GM18498 (cell line): ENCODE results near the gene KCTD10.
"Not testable (repeated sequence)": the region's sequence is repeated elsewhere in the genome, so short reads cannot be mapped to it uniquely, and the experiment has no call there.

Source experiments
- ATAC-seq: cut with Tn5 transposase; IDR thresholded peaks from one replicate; pipeline ENCODE4 v1.9.1; 2021; ENCODE audit warnings: mild to moderate bottlenecking, moderate library complexity; ENCODE audit not compliant: unreplicated experiment

The KCTD10 gene

DNA sequence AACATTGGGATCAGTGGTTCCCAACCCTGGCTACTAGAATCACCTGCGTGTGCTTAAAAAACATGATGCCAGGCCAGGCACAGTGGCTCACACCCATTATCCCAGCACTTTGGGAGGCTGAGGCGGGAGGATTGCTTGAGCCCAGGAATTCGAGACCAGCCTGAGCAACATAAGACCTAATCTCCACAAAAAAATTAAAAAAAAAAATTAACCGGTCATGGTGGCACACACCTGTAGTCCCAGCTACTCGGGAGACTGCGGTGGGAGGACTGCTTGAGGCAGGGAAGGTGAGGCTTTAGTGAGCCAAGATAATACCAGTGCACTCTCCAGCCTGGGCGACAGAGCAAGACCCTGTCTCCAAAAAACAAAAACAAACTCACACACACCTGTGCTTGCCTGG is 2.0 kb downstream of the KCTD10 start:
- no peak for ATAC-seq

DNA sequence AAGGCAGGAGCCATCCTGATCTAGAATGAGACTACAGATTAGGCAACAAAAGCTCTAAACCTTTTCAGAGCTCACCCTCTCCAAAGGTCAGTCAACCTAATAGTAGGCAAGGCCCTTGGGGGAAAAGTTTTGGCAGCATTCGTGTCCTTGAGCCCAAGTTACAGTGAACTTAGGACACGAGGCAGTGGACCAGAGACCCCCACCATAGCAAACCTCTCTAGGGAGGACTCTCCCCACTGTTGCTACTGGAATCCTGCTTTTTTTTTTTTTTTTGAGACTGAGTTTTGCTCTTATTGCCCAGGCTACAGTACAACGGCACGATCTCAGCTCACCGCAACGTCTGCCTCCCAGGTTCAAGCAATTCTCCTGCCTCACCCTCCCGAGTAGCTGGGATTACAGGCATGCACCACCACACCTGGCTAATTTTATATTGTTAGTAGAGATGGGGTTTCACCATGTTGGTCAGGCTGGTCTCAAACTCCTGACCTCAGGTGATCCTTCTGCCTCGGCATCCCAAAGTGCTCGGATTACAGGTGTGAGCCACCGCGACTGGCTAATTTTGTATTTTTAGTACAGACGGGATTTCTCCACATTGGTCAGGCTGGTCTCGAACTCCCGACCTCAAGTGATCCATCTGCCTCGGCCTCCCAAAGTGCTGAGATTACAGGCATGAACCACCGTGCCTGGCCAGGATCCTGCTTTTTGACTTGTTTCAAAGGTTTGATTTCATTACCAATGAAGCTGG is 3.4 kb downstream of the KCTD10 start:
- not testable (repeated sequence) for ATAC-seq

DNA sequence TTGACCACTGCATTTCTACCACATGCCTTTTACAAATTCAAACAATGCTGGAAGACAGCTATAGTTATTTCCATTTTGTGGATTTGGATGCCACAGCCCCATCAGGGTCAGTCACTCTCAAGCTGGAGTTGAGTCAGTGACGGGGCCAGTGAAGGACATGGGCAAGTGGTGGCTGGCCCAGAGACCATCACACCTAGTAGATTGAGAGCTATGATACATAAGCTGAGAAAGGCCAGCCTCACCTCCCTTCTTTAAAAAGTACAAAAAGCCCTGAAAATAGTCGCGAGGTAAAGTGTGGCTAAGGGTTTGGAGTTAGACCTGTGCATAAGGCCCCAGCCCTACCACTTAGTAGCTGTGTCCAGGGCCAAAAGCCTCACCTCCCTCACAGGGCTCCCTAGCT is 4.1 kb downstream of the KCTD10 start:
- no peak for ATAC-seq

DNA sequence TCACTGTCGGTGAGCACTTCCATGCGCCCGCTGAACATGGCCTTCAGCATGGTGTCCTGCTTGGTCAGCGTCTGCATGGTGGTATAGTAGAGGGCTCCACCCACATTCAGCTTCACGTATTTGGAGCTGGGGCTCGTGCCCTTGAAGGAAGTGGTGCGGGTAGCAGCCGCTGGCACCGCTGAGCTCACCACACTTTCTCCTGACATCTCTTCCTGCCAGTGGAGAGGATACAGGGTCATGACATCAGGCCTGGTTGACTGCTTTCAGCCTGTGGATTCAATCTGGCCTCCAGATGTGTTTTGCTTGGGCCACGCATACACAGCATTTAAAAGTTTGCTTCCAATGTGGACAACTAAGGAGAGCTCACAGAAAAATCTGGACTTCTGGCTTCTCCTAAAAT is 7.6 kb downstream of the KCTD10 start:
- no peak for ATAC-seq

DNA sequence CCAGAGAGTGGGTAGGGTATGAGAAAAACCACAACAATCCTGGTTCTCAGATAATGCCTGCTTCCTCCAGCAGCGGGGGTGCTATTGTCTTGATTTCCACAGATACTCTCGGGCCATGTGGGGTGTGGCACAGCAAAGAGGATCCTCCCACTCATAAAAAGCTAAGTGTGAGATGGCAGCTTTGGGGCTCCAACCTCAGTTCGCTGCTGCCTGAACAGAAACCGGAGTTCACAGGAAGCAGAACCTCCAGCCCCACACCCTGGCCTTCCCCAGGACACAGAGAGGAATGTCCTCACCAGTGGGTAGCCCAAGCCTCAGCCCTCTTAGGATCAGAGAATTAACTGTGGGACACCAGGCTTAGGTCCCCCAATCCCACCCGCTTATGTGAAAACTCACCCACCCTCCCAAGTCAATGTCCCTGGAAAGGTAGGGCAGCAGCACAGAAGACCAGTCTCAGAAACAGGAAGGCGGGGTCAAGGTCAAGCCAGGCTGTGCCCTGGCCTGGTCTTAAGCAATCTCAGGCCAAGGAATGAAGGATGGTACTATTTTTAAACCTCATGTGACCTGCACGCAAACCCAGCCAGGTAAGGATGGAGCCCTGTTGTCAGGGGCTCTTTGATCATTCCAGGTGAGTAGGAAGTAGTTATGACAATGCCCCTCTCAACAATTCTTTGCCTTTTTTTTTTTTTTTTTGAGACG is 9.0 kb downstream of the KCTD10 start:
- ATAC-seq, result no peak

DNA sequence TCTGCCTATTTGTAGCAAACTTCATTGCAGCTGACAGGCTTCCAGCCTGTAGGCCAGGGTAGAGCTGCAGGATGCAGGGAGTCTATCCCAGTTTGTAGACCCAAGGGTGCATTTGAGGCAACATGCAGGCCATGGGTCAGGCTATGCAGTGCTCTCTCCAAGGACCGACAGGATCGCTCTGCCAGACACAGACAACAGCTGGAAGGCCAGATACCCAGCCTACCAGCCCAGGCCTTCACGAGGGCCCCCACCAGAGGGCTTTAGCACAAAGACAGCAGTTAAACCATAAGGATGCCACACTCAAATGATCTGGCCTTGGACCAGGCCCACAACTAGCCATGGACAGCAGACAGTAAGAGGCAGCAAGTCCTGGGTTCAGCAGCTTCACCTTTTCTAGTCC is 10.3 kb downstream of the KCTD10 start:
- no peak for ATAC-seq

DNA sequence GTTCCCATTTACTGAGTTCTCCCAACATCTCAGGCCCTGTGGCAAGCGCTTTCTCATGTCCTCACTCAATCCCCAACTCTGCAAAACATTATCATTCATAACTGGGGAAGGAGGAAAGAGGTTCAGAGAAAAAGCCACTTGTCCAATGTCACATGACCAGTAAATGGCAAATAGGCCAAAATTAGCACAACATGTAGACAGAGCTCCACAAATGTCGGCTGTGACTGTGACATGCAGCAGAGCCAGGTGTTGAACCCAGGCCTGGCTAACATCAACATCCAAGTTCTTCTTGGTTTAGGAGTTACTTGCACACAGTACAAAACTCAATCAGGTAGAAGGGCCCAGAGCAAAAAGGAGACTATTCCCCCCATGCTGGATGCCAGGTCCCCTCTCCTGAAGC is 10.8 kb downstream of the KCTD10 start:
- no peak for ATAC-seq

DNA sequence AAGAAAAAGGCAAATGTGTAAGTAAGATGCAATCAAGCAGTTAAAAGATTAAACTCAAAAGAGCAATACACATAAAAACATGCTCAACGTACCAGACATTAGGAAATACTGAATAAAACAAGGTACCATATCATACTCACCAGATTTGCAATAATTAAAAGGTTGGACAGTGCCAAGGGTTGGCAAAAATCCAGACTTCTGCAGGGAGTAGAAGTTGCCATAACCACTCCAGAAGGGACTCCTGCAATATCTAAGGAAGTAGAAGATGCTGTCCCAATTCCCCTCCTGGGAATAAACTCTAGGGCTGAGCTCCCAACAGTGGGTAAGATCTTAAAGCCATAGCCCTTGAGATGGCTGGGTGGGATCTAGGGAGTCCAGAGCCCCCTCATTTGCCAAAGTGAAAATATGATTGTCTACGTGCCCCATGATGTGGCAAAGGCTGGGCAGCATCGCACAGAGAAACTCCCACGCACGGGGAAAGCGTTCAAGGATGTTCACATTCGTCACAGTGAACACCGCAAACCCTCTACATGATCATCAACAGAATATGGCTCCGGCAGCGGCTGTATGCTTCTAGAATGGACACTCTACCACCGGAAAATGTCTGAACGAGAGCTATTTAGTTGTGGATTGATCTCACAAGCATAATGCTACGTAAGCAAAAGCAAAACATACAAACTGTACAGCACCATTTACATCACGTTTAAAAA is 12.3 kb downstream of the KCTD10 start:
- no peak for ATAC-seq

DNA sequence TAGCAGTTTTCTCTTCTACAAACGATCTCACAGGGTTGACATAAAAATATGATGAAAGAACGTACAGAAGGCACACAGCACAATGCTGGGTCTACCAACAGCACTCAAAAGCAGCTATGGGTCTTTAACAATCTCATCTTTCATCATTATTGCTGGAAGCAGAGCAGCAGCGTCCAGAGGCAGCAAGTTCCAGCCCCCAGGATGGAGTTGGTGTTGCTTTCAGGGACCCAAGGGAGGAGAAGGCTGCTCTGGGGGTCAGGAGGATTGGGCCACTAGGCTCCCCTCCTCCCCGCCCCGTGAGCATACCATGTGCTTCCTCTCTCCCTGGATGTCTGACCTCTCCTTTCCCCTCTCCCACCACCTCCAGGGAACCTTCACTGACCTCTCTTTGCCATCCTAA is 13.3 kb downstream of the KCTD10 start:
- no peak for ATAC-seq

DNA sequence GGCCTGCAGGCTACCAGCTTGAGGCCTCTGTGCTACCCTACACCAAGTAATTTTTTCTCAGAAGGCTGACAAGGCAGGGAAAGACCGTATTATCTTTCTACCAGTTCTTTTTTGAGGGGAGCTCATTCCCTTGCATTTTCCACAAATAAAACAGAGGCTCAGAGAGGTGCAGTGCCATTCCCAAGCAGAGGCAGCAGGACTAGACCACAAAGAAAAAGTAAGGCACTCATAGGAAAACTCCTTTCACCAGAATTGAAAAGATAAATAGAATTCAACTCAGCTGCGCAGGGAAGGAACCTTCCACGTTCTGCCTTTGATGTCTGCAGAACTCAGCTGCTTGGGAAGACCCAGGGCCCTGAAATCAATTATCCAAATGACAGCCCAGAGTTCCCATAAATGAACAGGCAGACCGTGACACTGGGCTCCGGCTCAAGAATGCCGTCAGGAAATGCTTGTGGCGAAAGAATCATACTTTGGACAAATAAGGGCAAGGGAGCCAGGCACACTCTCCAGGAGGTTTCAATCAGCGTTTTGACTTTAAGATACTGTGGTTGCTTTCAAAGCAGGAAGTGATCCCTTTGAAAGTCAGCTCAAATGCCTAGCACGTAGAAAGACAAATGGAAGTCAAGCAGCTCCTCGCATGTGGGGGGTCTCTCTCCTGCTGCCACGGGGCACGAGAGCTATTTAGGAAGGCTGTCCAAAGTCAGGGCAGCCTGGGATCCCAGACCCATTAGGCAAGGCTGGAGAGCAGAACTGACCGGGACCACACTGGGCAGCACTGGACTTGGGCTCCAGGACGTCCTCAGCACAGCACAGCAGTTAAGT is 14.0 kb downstream of the KCTD10 start:
- ATAC-seq, result no peak

DNA sequence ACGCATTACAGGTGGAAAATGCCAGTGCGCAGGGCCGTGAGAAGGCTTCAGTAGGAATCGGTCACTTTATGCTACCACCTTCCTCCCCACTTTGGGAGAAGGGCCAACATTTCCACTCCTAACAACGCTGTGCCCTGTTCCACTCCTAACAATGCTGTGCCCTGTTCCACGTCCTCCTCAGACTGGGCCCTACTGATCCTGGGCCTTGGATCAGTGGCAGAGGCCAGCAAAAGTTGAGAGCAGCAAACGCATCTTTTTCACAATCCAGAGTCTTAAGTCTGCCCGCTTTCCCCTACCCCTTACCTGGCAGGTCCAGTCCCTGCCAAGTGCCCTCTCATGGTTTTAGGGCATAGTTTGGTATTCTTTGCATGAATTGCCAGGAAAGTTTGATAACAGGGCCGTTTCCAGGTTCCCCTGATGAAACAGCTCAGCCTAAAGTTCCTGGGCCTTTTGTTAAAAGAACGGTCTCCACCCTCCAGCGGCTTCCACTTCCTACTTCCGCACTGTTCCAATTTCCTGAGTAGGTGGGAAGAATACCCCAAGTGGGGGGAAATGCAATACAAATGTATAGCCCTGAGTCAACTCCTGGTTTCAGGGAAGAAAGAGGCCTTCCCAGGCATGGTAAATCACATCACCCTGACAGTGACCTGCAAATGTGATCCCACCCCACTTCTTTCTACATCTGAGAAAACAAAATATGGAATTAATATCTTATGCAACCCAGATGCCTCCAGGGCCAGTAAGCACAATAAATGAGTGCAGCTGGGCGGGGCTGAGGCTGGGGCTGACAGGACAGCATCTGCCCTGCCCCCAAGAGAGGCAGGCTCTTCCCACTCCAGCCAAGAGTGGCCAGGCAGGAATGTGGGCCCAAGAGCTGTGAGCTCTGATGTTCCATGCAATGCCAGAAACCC is 15.0 kb downstream of the KCTD10 start:
- ATAC-seq, result no peak

DNA sequence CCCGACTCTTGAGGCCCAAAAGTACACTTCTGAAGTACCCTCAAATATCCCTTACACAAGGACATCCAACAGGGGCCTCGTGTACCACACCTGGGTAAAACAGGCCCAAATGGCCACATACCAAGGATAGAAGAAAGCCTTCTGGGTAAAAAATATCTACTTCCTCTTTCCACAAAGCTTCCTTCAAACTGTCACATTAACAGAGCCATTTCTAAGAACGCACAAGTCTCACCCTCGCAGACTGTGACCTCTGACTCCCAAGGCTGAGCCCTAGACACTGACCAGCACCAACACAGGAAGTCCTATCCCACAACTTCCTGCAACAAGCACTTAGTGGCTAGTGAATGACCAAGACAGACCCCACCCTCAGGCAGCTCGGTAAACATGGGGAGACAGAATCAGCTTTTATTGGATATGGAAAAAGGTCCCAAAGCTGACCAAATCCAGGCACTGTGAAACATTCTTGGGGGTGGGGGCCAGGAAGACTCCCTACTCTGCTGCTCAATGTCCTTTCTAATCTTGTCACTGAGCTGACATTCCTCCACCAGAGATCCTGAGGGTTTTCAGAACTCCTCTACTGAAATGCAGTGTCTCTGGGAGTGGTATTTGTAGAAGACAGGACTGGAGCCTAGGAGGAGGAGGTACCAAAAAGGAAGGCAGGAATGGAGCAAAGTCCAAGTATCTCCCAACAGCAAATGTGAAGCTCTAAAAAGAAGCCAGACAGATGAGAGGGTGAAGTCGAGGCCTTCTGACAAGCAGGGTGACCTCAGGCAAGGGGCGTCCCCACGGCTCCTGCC is 15.9 kb downstream of the KCTD10 start:
- no peak for ATAC-seq

DNA sequence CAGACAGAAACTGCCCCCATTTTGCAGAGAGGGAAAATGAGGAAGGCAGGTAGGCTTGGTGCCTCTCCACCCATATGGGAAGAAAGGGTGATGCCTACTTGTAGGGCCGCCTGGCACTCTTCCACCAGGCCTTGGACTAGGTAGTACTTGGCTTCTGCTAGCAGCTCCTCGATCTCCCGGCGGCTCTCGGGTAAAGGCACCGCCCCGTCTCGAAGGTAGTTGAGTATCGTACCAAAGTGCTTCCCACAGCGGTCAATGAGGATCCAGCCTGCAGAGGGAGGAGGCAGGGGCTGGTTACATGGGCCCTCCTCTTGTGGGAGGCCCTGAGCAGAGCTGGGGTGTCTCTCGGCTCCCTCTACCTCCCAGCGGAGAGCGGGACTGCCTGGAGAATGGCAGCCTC is 16.6 kb downstream of the KCTD10 start:
- ATAC-seq, result no peak

DNA sequence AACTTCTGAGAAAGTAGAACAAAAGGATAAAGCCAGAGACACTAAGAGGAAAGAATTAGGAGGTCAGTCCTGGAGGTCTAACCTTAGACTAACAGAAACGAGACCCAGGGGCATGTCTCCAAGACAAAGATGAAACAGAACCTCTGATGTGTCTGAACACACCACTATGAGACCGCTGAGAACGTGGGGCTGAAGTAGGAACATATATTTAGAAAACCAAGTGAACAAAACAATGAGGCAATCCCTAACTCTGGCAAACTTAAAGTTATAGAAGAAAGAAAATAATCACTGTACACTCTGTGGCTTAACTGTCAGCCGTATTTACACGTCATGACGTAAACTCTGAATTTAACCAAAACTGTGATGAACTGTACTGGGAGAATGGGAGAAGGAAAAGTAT is 17.9 kb downstream of the KCTD10 start:
- ATAC-seq, result no peak

DNA sequence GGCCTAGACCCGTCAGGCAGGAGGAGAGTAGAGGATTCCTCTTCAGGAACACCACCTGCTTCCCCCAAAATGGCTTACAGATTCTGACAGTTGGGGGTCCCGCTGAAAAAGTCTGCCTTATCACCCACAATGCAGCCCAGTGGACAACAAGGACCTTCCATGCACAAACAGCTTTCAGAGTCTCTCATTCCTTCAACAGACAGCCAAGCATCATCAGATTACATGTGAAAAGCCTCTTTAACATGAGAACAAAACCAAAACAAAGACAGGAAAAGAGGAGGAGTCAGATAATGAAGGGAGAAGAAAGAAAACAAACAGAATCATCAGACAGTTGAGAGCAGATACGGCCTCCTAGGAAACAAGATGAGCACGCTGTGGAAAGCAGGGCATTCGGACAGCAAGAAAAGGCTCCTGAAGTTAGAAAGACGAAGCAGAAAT is 18.3 kb downstream of the KCTD10 start:
- no peak for ATAC-seq

DNA sequence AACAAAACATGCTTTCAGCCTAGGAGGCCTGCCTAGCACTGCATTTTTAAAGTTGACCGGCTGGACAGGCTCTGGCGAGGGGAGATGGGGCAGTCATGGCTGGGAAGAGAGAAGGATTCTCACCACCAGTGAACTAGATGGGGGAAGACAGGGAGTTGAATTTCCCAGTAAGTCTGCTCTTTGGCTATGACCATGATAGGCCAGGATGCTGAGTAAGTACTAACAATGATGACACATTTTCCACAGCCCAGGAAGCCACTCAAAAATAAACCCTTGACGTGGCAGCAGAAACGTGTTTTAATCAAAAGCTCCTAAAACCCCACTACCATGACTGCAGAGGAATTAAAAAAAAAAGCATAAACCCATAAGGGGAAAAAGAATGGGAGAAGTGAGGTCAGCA is 19.0 kb downstream of the KCTD10 start:
- ATAC-seq, result no peak

DNA sequence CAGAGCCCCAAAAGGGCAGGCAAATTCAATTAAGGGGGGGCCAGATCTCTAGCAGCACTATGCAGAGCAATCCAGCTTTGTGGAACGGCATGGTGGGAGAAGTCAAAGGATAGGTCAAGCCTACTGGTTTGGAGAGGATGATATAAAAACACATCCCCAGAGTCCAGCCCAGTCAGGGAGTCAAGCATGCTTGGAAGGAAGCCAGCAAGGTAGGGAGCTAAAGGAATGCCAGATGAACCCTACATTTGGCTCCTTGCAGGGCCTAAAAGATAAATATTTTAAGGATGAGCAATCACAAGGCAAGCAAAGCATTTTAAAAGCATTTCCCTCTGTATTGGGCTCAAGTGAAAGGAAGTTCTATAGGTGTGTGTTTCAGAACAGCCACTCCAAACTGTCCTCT is 21.4 kb downstream of the KCTD10 start:
- no peak for ATAC-seq

DNA sequence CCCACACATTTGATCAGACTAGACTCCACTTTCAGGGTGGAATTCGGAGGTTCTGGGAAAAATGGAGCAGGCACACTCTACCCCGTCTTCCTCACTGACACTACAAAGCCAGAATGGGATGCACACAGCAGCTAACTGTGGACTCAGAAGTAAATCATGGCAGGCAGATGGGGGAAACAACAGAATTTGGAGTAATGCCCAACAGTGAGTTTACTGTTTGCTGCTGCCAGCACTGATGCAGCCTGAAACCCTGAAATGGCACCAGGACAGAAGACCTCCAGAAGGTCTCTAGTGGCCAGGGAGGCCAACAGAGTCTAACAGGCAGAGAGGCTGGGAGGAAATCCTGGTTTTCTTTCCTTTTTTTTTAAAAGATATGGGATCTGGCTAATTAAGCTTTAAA is 24.6 kb downstream of the KCTD10 start:
- ATAC-seq, result no peak

DNA sequence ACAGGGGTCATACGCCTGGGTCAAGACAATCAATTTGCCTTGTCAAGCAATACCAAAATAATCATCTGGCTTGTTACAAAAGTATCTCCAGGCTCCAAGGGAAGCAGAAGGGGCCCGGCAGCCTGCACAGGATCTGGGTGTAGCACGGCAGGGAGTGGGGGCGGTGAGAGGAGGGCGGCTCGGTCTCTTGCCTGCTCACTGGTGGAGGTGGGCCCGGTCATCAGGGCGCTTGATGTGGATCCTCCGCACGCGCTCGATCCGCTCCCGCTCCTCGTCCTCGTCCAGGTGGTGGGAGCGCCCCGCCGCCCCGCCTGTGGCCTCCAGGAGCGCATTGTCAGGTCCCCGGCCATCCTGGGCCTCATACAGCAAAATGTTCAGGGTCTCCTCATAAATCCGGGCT is 25.7 kb downstream of the KCTD10 start:
- no peak for ATAC-seq
